GM18870 (cell line): ENCODE results near the gene RASSF8.

Experiments
- ATAC-seq: cut with Tn5 transposase; IDR thresholded peaks from one replicate; pipeline ENCODE4 v1.9.1; 2021; ENCODE audit warnings: moderate library complexity; ENCODE audit not compliant: unreplicated experiment

RASSF8 gene

GRCh38 chr12:26122681-26123481, 164.4 kb downstream of the RASSF8 start:
- ATAC-seq, result no peak

DNA sequence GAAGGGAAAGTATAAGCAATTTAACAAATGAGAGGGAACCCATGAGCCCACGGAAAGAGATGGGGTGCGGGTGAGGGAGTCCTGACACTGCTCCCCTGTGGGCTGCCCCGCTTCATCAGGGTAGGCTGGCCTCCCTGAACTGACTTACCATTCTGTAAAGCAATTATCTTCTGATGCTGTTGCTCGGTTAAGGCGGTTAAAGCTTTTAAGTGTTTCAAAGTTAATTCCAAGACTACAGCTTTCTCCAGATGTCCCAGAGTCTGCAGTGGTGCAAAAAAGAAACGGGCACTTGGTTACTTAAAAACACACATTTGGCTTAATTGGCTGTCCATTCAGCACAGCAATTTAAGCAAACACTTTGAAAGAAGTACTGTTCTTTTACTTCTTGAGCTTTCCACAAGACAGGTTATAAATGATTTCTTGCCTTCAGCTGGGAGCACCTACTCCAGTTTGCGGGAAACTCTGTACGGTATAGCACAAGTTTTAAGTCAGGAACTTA, 165.0 kb downstream of the RASSF8 start:
- no peak for ATAC-seq

DNA sequence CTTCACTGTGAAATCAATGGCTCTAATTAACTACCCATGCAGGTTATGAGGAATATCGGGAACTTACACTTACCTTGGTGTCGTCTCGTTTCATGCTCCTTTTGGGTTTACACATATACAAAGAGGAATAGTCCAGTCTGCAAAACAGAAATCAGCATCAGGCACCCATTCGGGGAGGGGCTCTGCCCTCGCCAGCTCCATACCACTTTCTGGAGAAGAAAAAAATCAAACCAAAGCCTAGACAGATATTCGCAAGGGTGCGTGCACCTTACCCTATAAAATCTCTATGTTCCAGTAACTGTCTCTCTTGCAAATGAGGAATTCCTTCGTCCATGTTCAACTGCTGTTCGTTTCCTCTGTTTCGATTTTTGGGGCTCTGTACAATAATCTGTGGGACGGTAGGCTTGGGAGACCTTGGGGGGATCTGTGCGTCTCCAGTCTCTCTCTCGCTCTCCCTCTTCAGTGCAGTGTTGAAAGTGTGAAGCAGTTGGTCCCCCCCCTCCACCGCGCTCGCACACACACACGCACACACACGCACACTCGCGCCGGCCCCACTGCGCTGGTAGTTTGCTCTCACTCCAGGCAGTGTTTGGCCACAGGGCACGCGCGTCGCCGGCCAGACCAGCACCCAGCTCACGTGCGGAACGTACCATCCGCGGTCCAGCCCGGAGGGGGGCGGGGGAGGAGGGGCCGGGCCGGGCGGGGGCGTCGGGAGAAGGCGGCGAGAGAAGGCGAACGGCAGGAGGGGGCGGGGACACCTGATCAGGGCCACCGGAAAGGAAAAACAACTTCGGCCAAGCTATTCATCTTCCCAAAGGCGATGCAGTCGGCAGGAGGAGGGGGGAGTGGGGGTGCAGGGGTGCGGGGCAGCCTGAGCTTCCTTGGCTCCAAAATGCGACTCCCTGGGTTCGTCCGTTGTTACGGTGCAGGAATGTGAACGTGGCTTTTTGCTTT, 166.2 kb downstream of the RASSF8 start, which contains the start of gene BHLHE41:
Gene BHLHE41, minus strand, starts transcription at position 592 of the 954 bp plus-strand sequence. Its CDS starts 258 bp downstream, at position 334.
- no peak for ATAC-seq

DNA sequence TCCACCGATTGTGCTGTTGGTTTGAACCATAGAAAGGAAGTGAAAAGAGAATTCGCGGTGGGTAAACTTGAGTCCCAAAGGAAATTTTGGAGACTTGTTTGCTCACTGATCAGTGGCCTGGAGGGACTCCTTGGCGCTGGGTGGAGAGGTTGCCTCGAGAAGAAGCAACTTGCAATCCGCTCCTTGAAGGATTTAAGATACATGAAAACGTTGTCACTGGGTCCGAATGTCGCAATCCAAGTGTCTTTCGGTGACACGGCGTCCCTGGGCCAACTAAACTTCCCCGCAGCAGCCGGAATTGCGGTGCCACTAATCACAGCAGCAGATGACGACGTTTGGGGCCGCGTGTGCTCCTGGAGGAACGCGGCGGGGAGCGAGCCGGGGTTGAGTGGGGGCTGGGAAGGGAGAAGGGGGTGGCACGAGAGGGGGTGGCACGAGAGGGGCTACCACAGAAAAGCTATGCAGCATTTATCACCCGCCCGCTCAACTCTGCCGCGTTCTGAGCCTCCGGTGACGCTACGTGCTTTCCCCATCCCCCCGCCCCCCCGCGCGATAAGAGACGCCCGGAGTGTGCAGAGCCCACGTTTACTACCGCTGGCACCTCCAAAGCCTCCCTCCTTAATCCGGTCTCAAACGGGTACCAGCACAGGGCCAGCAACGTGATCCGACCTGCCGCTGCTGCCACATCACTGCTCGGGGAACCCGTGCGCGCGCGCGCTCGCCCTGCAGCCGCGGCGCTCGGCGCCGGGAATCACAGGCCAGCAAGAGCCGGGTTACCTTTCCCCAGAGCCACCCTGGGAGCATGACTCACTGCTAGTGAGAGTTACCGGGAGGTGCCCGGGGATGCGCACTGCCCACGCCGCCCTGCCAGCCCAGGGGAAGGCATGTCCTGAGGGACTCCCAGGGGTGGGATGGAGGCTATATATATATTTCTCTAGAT, 167.2 kb downstream of the RASSF8 start:
- ATAC-seq, result no peak

- ATAC-seq, result no peak
These were observed 168.1 kb downstream of the RASSF8 start for GRCh38 chr12:26126340-26127284.

- ATAC-seq, result no peak
These were observed 168.9 kb downstream of the RASSF8 start for GRCh38 chr12:26127404-26127803.

DNA sequence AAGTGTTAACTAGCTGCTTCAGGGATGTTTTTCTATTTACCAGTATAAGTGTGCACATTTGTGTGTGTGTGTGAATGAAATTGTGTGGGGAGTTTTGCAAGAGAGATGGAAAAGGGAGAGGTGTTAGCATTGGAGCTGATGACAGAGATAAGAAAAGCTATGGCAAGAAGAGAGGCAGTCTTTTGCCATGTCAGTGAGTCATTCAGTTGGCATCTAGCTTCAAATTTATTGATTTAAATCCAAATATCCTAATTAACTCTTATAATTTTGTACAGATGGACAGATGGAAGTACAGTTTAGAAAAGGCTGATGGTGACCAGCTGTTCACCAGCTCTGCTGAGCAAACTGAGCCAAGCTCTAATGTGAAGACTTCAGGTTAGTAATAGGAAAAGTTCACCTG, 169.7 kb downstream of the RASSF8 start:
- ATAC-seq, result no peak
